Spleen (tissue), 11 donors: ENCODE results near the gene DOCK2. TPM values are rescaled to one million over a fixed set of nuclear protein-coding genes. Genes with fewer than 3 reads are reported as not detected.

ENCODE experiments used
- DNase-seq: peaks from one replicate; pipeline ENCODE4 v3.0.0-alpha.2; 2020
- H3K27ac ChIP-seq, 8 donors: fragments of 200-600 bp; sonication (generic) in 7 of 8; 1 replicate in 4 of 8; 2 replicates in 4 of 8; pipeline versions ENCODE4 v1.5.0 to v1.8.0; 2016 to 2021; ENCODE audit warnings: inconsistent platforms in 4 of 8, mild to moderate bottlenecking in 4 of 8, moderate library complexity in 1 of 8
- H3K27me3 ChIP-seq, 7 donors: fragments of 200-600 bp; sonication (generic) in 6 of 7; replicated peaks in 1 of 7; 1 replicate in 4 of 7; 2 replicates in 3 of 7; pipeline versions ENCODE4 v1.5.0 to v1.8.0; 2016 to 2021; ENCODE audit warnings: inconsistent platforms in 3 of 7, mild to moderate bottlenecking in 1 of 7
- H3K36me3 ChIP-seq, 6 donors: fragments of 200-600 bp; sonication (generic) in 5 of 6; 1 replicate in 4 of 6; 2 replicates in 2 of 6; pipeline versions ENCODE4 v1.5.0 to v1.8.0; 2016 to 2021; ENCODE audit warnings: inconsistent platforms in 2 of 6
- H3K4me1 ChIP-seq, 6 donors: fragments of 200-600 bp; sonication (generic) in 5 of 6; 1 replicate in 3 of 6; 2 replicates in 3 of 6; pipeline versions ENCODE4 v1.5.0 to v1.8.0; 2016 to 2021; ENCODE audit warnings: inconsistent platforms in 3 of 6
- H3K4me3 ChIP-seq, 8 donors: fragments of 200-600 bp; sonication (generic) in 7 of 8; 1 replicate in 4 of 8; 2 replicates in 4 of 8; pipeline versions ENCODE4 v1.5.0 to v1.8.0; 2016 to 2021; ENCODE audit warnings: inconsistent platforms in 4 of 8, mild to moderate bottlenecking in 4 of 8, moderate library complexity in 2 of 8
- H3K9me3 ChIP-seq, 8 donors: fragments of 200-600 bp; sonication (generic) in 7 of 8; 1 replicate in 4 of 8; 2 replicates in 4 of 8; pipeline versions ENCODE4 v1.5.0 to v1.8.0; 2016 to 2021; ENCODE audit warnings: inconsistent platforms in 4 of 8
- CTCF ChIP-seq, 11 experiments: fragments of 200-600 bp in 7 of 11; fragments of 450-650 bp in 4 of 11; sonication (generic) in 4 of 11; IDR thresholded peaks in 8 of 11; conservative IDR thresholded peaks in 3 of 11; 1 replicate in 7 of 11; 2 replicates in 4 of 11; pipeline versions ENCODE4 v1.4.0 to v1.8.0; 2016 to 2021; ENCODE audit warnings: antibody characterized with exemption in 11 of 11, inconsistent platforms in 4 of 11, mild to moderate bottlenecking in 1 of 11
- POLR2A ChIP-seq, 3 donors: fragments of 450-650 bp; IDR thresholded peaks; one replicate each; pipeline ENCODE4 v1.5.1; 2017; ENCODE audit warnings: antibody characterized with exemption in 3 of 3, mild to moderate bottlenecking in 1 of 3
- POLR2AphosphoS5 ChIP-seq, 3 donors: sonication (generic); formaldehyde crosslinking; IDR thresholded peaks; one replicate each; pipeline ENCODE4 v1.5.1; 2017; ENCODE audit warnings: antibody characterized with exemption in 3 of 3
- WGBS, 5 donors: extraction: QIAGEN DNeasy Blood & Tissue Kit in 3 of 5; methylation state at CpG; one replicate each; pipeline versions ENCODE4 v1.1.5 to v1.1.7; 2013 to 2018; 5-methylcytosine and 5-hydroxymethylcytosine counted together
- intact Hi-C: fragments of 100-400 bp; cut with DNase I; formaldehyde crosslinking; loops from one replicate; pipeline ENCODE4 v1.15.0; 2023; ENCODE audit warnings: low total_unique reads
- polyA plus RNA-seq, 3 donors: library from polyadenylated mRNA; stranded (reverse); fragments of 200-250 nt; gene quantifications; one replicate each; pipeline ENCODE4 v1.2.1, GENCODE V29; 2013
- total RNA-seq, 7 donors: library from RNA; depleted of rRNA in 3 of 7; stranded (reverse); fragments of >200 nt in 3 of 7; fragmentation: NEBNext Ultra II Directional in 4 of 7; extraction: Animal tissue kit (Norgen Biotek cat#: 25700) in 4 of 7; gene quantifications; one replicate each; pipeline versions ENCODE4 v1.1.0 to v1.2.1, GENCODE V29; 2016 to 2021
- donor health status: healthy with polysubstance abuse.
- donor health status: DM: no; HTN: no; CAD: no; lungs with moderate emphysema.
- donor health status: DM: no; HTN: no; CAD: no.
- donor health status: Bipolar disorder and iron deficiency.
- donor health status: healthy.
- donor health status: DM: no; HTN: no; CAD: no.
- donor health status: DM: yes; HTN: yes; CAD: no.

Gene DOCK2
- total and polyA plus RNA-seq, 10 donors = 30.6 to 321 (median 198) TPM

DNA sequence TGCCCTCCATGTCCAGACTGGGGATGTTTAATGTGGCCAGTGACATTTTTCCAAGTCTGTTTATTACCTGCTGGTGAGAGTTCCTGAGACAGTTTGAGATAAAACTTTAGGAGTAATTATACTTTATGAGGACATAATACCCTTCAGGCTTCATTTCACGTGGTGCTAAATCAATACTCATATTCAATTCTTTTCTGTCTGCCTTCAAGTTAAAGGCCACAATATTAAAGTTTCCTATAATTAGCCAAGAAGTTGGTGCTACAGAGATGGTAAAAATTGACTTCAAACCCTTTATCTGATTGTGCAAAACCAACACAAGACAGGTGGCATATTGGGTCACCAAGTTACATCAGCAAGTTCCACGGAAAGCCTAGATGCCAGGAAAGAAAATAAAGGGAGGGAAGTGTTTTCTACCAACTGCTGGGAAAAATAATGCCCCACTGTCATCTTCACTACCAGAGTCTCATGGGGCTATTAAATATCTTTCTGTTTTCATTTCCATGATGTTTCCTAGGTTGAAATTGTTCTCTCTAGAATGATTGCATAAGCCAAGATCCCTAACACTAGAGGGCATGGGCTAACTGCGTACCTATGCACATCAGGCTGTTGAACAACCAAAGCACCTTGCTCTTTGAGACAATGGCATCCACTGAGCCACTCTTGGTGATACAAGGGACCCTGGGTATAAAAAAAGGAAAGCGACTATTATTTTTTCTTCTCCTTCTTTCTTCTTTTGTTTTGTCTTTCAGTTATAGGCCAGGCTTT, 274.6 kb downstream of the DOCK2 start:
- DNase-seq = no peak
- WGBS, 5 donors = 83 to 97% (median 88%) methylated on average over 4 of the region's 4 CpGs
- H3K4me3 ChIP-seq = no peak overlapping the region
- TF ChIP-seq POLR2AphosphoS5 (IDR thresholded peaks at IDR 0.05) (no peak), CTCF (IDR thresholded peaks at IDR 0.05 in 8 of 11, conservative IDR thresholded peaks at IDR 0.05 in 3 of 11) (no peak), POLR2A (IDR thresholded peaks at IDR 0.05) (no peak)
- H3K36me3 ChIP-seq = peaks cover 0 to 22% (median 2%) of the 10 kb centered on the region in 6 donors
- intact Hi-C loops = no loop called here
- H3K4me1 ChIP-seq = no peaks in the 10 kb centered on the region
- no peak overlapping the region for H3K27ac ChIP-seq
- H3K27me3 ChIP-seq = no peaks in the 10 kb centered on the region
- no peaks in the 10 kb centered on the region for H3K9me3 ChIP-seq

GRCh38 chr5:169913479-169913878, 276.4 kb downstream of the DOCK2 start:
- no peak overlapping the region for H3K27ac ChIP-seq
- peaks cover 0 to 4% (median 0%) of the 10 kb centered on the region in 6 donors for H3K4me1 ChIP-seq
- no peaks in the 10 kb centered on the region for H3K9me3 ChIP-seq
- H3K4me3 ChIP-seq = no peak overlapping the region
- H3K27me3 ChIP-seq = no peaks in the 10 kb centered on the region
- no peak for DNase-seq
- H3K36me3 ChIP-seq = peaks cover 0 to 22% (median 0%) of the 10 kb centered on the region in 6 donors
- 80 to 96% (median 84%) methylated on average over 2 of the region's 2 CpGs for WGBS, 5 donors
- intact Hi-C loops = no loop called here
- no peak for TF ChIP-seq POLR2A (IDR thresholded peaks at IDR 0.05)
- no peak for TF ChIP-seq POLR2AphosphoS5 (IDR thresholded peaks at IDR 0.05)
- no peak for TF ChIP-seq CTCF (IDR thresholded peaks at IDR 0.05 in 8 of 11, conservative IDR thresholded peaks at IDR 0.05 in 3 of 11)

DNA sequence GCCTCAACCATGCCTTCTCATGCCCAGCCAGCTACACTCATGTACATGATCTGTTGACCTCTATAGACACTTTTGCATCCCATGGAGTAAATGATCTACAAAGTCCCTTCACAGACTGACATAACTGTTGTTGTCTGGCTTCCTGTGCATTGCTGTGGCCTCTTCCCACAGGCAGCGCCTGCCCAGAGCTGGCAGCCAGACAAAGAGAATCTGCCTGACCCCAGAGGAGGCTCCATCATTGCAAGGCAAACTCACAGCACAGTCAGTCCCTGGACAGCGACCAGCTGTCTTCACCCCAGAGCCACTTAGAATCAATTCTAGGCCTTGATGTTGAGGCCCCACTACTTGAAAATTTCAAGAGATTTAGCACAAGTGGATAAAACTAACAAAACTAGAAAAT, 277.7 kb downstream of the DOCK2 start:
- Histone ChIP-seq H3K36me3 (peaks cover 0 to 17% (median 0%) of the 10 kb centered on the region in 6 donors), H3K9me3 (no peaks in the 10 kb centered on the region), H3K4me1 (peaks cover 0 to 4% (median 0%) of the 10 kb centered on the region in 6 donors), H3K27ac (no peak overlapping the region), H3K4me3 (no peak overlapping the region), H3K27me3 (no peaks in the 10 kb centered on the region)
- TF ChIP-seq CTCF (IDR thresholded peaks at IDR 0.05 in 8 of 11, conservative IDR thresholded peaks at IDR 0.05 in 3 of 11) = no peak
- TF ChIP-seq POLR2AphosphoS5 (IDR thresholded peaks at IDR 0.05) = no peak
- TF ChIP-seq POLR2A (IDR thresholded peaks at IDR 0.05) = no peak
- 75 to 93% (median 81%) methylated on average over 2 of the region's 2 CpGs for WGBS, 5 donors
- no peak for DNase-seq
- intact Hi-C loops = no loop called here

GRCh38 chr5:169917500-169917899, 280.4 kb downstream of the DOCK2 start:
- intact Hi-C loops = no loop called here
- 86 to 92% (median 89%) methylated on average over 2 of the region's 2 CpGs for WGBS, 5 donors
- Histone ChIP-seq H3K4me1 (peaks cover 0 to 4% (median 0%) of the 10 kb centered on the region in 6 donors), H3K4me3 (no peak overlapping the region), H3K27ac (no peak overlapping the region), H3K27me3 (no peaks in the 10 kb centered on the region), H3K36me3 (peaks cover 0 to 19% (median 2%) of the 10 kb centered on the region in 6 donors), H3K9me3 (no peaks in the 10 kb centered on the region)
- no peak for DNase-seq
- TF ChIP-seq POLR2A (IDR thresholded peaks at IDR 0.05) (no peak), CTCF (IDR thresholded peaks at IDR 0.05 in 8 of 11, conservative IDR thresholded peaks at IDR 0.05 in 3 of 11) (no peak), POLR2AphosphoS5 (IDR thresholded peaks at IDR 0.05) (no peak)
